Type B pancreatic cell (in vitro differentiated cells): ENCODE results near the gene HADH. TPM values are rescaled to one million over a fixed set of nuclear protein-coding genes. Genes with fewer than 3 reads are reported as not detected.
"Not testable (repeated sequence)": the region's sequence is repeated elsewhere in the genome, so short reads cannot be mapped to it uniquely, and the experiment has no call there.

Source experiments
- DNase-seq: peaks from one replicate; pipeline ENCODE4 v3.0.0; 2021; ENCODE audit warnings: mixed read lengths; ENCODE audit not compliant: unreplicated experiment; ENCODE audit errors: extremely low spot score
- H3K27ac Mint-ChIP-seq: 2 replicates; pipeline ENCODE4 v1.8.0; 2021; ENCODE audit warnings: mild to moderate bottlenecking, mixed read lengths
- H3K27me3 Mint-ChIP-seq: 2 replicates; pipeline ENCODE4 v1.8.0; 2021; ENCODE audit warnings: mixed read lengths
- H3K36me3 Mint-ChIP-seq: 2 replicates; pipeline ENCODE4 v1.8.0; 2021; ENCODE audit warnings: mixed read lengths
- H3K4me1 Mint-ChIP-seq: one replicate; pipeline ENCODE4 v1.8.0; 2021; ENCODE audit warnings: mixed read lengths; ENCODE audit not compliant: unreplicated experiment
- H3K4me3 Mint-ChIP-seq: 2 replicates; pipeline ENCODE4 v1.8.0; 2021; ENCODE audit warnings: mild to moderate bottlenecking, mixed read lengths
- H3K9me3 Mint-ChIP-seq: 2 replicates; pipeline ENCODE4 v1.8.0; 2021; ENCODE audit warnings: mixed read lengths
- total RNA-seq: library from RNA; stranded (reverse); gene quantifications from 2 replicates; pipeline ENCODE4 v1.2.1, GENCODE V29; 2021; ENCODE audit warnings: low replicate concordance
- TF ChIP-seq, protein P1 (sequence below): fragments of 200-600 bp; sonication (generic); conservative IDR thresholded peaks from 2 replicates; pipeline ENCODE4 v1.5.0; 2021; ENCODE audit warnings: antibody characterized with exemption, mild to moderate bottlenecking

The HADH gene
- total RNA-seq, 1 donor from 2014 or later: 68.5 TPM

DNA sequence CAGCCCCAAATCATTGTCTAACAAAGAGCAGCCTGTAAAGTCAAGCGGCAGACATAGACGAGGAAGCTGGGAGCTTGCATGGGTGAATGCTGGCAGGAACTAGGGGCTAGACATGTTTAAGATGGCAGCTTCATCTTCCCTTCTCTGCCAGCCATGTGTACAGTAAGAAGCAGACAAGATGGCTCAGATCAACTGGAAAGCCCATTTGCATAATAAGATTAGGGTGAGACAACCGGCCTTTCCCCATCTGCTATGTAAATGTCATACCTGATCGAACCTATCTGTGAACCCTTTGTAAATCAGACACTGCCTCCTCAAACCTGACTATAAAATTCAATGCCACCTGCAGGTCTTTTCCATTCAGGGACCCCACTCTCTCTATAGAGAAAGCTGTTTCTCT, 22.8 kb upstream of the HADH start:
- no peak for DNase-seq
- Mint-ChIP-seq H3K4me3 (no peak overlapping the region), H3K9me3 (no peaks in the 10 kb centered on the region), H3K4me1 (no peaks in the 10 kb centered on the region), H3K27me3 (no peaks in the 10 kb centered on the region), H3K27ac (no peak overlapping the region), H3K36me3 (no peaks in the 10 kb centered on the region)
- TF ChIP-seq, protein P1, sequence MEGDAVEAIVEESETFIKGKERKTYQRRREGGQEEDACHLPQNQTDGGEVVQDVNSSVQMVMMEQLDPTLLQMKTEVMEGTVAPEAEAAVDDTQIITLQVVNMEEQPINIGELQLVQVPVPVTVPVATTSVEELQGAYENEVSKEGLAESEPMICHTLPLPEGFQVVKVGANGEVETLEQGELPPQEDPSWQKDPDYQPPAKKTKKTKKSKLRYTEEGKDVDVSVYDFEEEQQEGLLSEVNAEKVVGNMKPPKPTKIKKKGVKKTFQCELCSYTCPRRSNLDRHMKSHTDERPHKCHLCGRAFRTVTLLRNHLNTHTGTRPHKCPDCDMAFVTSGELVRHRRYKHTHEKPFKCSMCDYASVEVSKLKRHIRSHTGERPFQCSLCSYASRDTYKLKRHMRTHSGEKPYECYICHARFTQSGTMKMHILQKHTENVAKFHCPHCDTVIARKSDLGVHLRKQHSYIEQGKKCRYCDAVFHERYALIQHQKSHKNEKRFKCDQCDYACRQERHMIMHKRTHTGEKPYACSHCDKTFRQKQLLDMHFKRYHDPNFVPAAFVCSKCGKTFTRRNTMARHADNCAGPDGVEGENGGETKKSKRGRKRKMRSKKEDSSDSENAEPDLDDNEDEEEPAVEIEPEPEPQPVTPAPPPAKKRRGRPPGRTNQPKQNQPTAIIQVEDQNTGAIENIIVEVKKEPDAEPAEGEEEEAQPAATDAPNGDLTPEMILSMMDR: no peak

GRCh38 chr4:107967519-107967918, 22.2 kb upstream of the HADH start:
- not testable (repeated sequence) for H3K4me1 Mint-ChIP-seq, H3K27me3 Mint-ChIP-seq, H3K9me3 Mint-ChIP-seq, H3K4me3 Mint-ChIP-seq, H3K27ac Mint-ChIP-seq, H3K36me3 Mint-ChIP-seq, DNase-seq

GRCh38 chr4:107967921-107968320, 21.8 kb upstream of the HADH start:
- not testable (repeated sequence) for H3K27me3 Mint-ChIP-seq, H3K4me1 Mint-ChIP-seq, H3K9me3 Mint-ChIP-seq, H3K27ac Mint-ChIP-seq, H3K36me3 Mint-ChIP-seq, H3K4me3 Mint-ChIP-seq, DNase-seq

DNA sequence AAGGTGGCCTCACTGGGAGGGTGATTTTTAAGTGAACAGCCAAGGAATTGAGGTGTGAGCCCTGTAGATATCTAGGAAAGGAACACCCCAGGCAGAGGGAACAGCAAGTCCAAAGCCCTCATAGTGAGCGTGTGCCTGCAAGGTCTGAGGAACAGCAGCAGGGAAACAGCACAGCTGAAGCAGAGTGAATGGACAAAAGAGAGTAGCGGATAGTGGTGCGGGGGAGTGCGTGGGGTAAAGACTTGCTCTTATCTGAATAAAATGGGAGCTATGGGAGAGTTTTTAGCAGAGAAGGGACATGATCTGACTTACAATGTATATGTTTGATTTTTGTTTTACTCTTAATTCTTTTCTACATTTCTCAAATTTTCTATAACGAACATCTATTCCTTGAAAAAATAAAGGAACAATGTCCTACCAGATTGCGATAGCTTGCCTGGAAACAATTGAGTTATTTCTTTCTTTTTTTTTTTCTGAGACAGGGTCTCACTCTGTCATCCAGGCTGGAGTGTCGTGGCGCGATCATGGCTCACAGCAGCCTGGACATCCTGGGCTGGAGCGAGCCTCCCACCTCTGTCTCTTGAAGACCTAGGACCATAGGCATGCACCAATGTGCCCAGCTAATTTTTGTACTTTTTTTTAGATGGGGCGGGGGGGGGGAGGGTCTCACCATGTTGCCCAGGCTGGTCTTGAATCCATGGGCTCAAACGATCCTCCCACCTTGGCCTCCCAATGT, 19.5 kb upstream of the HADH start:
- Mint-ChIP-seq H3K9me3 (no peaks in the 10 kb centered on the region), H3K4me1 (no peaks in the 10 kb centered on the region), H3K27me3 (no peaks in the 10 kb centered on the region), H3K36me3 (no peaks in the 10 kb centered on the region), H3K27ac (no peak overlapping the region), H3K4me3 (no peak overlapping the region)
- TF ChIP-seq, protein P1: no peak
- no peak for DNase-seq

- Mint-ChIP-seq H3K36me3 (no peaks in the 10 kb centered on the region), H3K27me3 (no peaks in the 10 kb centered on the region), H3K4me3 (no peak overlapping the region), H3K4me1 (no peaks in the 10 kb centered on the region), H3K9me3 (no peaks in the 10 kb centered on the region), H3K27ac (no peak overlapping the region)
- DNase-seq: no peak
- TF ChIP-seq, protein P1: no peak
Measured at GRCh38 chr4:107972605-107973004, 17.1 kb upstream of the HADH start.

GRCh38 chr4:107974523-107974922, 15.2 kb upstream of the HADH start:
- no peak overlapping the region for H3K4me3 Mint-ChIP-seq
- H3K36me3 Mint-ChIP-seq: no peaks in the 10 kb centered on the region
- no peaks in the 10 kb centered on the region for H3K27me3 Mint-ChIP-seq
- H3K27ac Mint-ChIP-seq: no peak overlapping the region
- no peaks in the 10 kb centered on the region for H3K9me3 Mint-ChIP-seq
- no peak for DNase-seq
- H3K4me1 Mint-ChIP-seq: no peaks in the 10 kb centered on the region
- TF ChIP-seq, protein P1: no peak

- H3K9me3 Mint-ChIP-seq: no peaks in the 10 kb centered on the region
- H3K27ac Mint-ChIP-seq: no peak overlapping the region
- H3K36me3 Mint-ChIP-seq: no peaks in the 10 kb centered on the region
- DNase-seq: no peak
- TF ChIP-seq, protein P1: no peak
- H3K4me1 Mint-ChIP-seq: no peaks in the 10 kb centered on the region
- H3K27me3 Mint-ChIP-seq: no peaks in the 10 kb centered on the region
- no peak overlapping the region for H3K4me3 Mint-ChIP-seq
Measured at GRCh38 chr4:107977482-107977881, 12.2 kb upstream of the HADH start.
